ENCODE data around the gene SAMD5.

SAMD5 gene

DNA sequence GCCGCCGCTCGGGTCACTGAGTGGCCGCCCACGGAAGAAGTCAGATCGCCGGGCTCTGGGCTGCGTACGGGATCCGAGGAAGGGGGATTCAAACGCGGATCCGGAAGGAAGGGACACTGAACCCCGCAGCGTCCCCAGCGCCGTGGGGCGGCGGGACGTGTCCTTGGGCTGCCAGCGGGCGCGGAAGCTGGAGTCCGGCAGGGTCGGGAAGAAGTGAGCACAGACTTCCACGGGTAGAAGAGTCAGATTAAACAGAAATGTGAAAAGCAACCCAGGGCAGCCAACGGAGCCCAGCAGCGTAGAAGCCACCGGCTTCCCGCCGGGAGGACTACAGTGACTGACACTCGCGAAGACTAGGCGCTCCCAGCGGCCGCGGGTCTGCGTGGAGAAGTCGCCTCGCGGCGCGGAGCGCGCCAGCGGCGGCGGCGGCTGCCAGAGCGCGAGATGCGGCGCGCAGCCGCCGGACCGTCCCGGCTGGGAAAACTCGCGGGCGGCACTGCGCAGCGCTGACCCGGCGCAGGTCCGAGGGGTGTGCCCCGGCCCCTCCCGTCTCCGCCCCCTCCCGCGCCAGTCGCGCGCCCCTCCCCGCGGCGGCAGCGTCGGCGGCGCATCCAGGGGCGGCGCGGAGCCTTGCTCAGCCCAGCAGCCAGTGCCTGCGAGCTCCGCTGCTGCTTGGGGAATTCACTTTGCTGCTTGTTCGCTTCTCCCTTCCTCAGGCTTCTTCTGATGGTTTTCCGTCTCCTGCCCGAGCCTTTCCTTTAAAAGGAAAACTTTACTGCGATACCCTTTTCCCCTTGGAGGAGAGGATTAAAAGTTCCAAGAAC is at the start of gene SAMD5:
SAMD5 (plus strand) TSS at position 649 of the 824 bp plus-strand sequence. CDS start 239 bp downstream, outside the sequence.
- H2AFZ ChIP-seq (ENCODE audit: low read depth, low read length) = peak within 1 kb of the TSS; percentile 72
- no peaks in the 10 kb centered on the region for H3K36me3 ChIP-seq (ENCODE audit: insufficient read depth, low read length)
- peaks cover 20% of the 10 kb centered on the region for H3K4me1 ChIP-seq (ENCODE audit: insufficient read depth, low read length)
- peak within 1 kb of the TSS; percentile 51 for H3K4me3 ChIP-seq (ENCODE audit: low read length)
- peaks cover 49% of the 10 kb centered on the region for H3K27me3 ChIP-seq (ENCODE audit: insufficient read depth, low read length)
- H3K9me3 ChIP-seq (ENCODE audit: low read length) = no peaks in the 10 kb centered on the region

DNA sequence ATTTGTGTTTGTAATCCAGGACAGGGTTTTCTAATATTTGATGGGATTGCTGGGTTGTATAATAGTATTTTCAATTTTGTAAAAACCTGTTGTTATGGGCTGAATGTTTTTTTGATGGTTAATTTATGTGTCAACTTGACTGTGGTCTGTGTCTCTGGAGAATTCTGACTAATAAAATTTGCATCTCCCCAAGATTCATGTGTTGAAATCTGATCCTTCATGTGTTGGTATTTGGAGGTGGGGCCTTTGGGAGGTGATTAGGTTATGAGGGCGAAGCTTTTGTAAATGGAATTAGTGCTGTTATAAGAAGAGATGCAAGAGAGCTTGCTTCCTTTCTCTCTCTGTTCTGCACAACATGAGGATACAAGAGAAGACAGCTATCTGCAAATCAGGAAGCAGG is 48.7 kb upstream of the SAMD5 start:
- no peaks in the 10 kb centered on the region for H3K36me3 ChIP-seq (ENCODE audit: insufficient read depth, low read length)

DNA sequence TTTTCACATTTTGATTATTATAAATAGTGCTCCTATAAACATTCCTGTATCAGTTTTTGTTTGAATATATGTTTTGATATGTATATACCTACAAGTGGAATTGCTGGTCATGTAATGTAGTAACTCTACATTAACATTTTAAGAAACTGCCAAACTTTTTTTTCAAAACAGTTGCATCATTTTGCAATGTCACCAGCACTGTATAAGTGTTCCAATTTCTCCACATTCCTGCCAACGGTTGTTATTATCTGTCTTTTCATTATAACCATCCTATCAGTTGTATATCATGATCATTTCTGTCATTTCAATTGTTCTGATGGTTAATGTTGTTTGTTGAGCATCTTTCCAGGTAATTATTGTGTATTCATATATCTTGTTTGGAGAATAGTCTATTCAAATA is 44.8 kb upstream of the SAMD5 start:
- no peaks in the 10 kb centered on the region for H3K9me3 ChIP-seq (ENCODE audit: low read length)
- H3K36me3 ChIP-seq (ENCODE audit: insufficient read depth, low read length) = no peaks in the 10 kb centered on the region
- no peaks in the 10 kb centered on the region for H3K4me1 ChIP-seq (ENCODE audit: insufficient read depth, low read length)
- H3K27me3 ChIP-seq (ENCODE audit: insufficient read depth, low read length) = no peaks in the 10 kb centered on the region
- no peak overlapping the region for H3K4me3 ChIP-seq (ENCODE audit: low read length)
- no peak overlapping the region for H2AFZ ChIP-seq (ENCODE audit: low read depth, low read length)

More for the DNA sequence above, 48.7 kb upstream of the SAMD5 start:
- Histone ChIP-seq H2AFZ (ENCODE audit: low read depth, low read length) (no peak overlapping the region), H3K4me1 (ENCODE audit: insufficient read depth, low read length) (peaks cover 7% of the 10 kb centered on the region), H3K27me3 (ENCODE audit: insufficient read depth, low read length) (no peaks in the 10 kb centered on the region), H3K4me3 (ENCODE audit: low read length) (no peak overlapping the region), H3K9me3 (ENCODE audit: low read length) (no peaks in the 10 kb centered on the region)

DNA sequence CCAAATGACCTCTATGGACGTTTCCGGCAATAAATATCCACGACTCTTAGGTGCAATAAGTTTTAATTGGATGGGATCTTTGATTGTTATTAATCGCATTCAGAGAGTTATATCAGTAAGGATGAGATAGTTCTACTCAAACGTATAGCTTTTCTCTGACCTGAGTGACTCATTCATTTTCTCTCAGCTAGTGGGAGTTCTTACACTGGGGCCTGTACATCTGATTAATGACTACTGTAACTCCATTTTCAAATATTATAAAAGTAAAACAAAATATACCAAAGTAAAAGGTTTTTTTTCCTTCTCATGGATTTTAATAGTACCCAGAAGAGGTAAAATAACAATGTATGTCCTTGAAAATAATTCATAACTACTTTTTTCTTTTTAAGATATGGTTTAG is 41.1 kb upstream of the SAMD5 start:
- Histone ChIP-seq H3K9me3 (ENCODE audit: low read length) (no peaks in the 10 kb centered on the region), H3K36me3 (ENCODE audit: insufficient read depth, low read length) (no peaks in the 10 kb centered on the region), H3K4me1 (ENCODE audit: insufficient read depth, low read length) (no peaks in the 10 kb centered on the region), H2AFZ (ENCODE audit: low read depth, low read length) (no peak overlapping the region), H3K27me3 (ENCODE audit: insufficient read depth, low read length) (no peaks in the 10 kb centered on the region), H3K4me3 (ENCODE audit: low read length) (no peak overlapping the region)

DNA sequence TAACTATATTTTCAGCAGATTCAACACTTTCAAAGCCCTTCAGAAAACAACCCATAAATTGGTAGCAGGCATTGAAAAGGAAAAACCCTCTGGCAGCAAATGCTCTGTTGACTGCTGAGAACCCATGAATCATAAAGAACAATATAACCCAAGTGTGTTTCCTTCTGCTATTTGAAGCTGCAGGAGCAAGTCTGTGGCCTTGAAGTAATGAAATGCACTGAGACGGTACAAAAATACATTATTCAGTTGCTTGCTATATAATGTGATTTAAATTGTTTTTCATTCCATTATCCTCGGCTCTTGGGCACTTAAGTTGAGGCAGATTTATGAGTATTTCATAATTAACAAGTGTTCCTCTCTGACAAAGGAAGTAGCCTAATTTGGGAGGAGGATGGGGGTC is 40.6 kb upstream of the SAMD5 start:
- H3K4me1 ChIP-seq (ENCODE audit: insufficient read depth, low read length) = no peaks in the 10 kb centered on the region
- H3K36me3 ChIP-seq (ENCODE audit: insufficient read depth, low read length) = no peaks in the 10 kb centered on the region
- no peaks in the 10 kb centered on the region for H3K27me3 ChIP-seq (ENCODE audit: insufficient read depth, low read length)
- no peaks in the 10 kb centered on the region for H3K9me3 ChIP-seq (ENCODE audit: low read length)
- H2AFZ ChIP-seq (ENCODE audit: low read depth, low read length) = no peak overlapping the region
- H3K4me3 ChIP-seq (ENCODE audit: low read length) = no peak overlapping the region

DNA sequence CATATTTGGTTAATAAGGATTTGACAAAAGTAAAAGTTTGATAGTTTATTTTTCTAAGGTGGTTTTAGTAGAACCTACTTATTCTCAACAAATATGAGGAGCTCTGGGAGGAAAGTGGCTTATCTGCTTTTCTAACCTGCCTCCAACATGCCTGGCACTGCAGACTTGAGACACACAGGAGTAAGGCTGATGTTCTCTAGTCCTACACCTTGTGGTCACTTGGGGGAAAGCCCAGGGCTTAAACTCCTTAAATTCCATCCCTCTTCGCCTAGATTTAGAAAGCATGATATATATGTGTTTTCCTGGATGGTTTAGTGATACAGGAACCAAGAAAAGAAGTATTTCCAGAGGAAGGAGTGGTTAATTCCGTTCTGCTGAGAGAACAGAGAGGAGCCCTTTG is 39.9 kb upstream of the SAMD5 start:
- Histone ChIP-seq H3K4me1 (ENCODE audit: insufficient read depth, low read length) (no peaks in the 10 kb centered on the region), H3K4me3 (ENCODE audit: low read length) (no peak overlapping the region), H3K9me3 (ENCODE audit: low read length) (no peaks in the 10 kb centered on the region), H2AFZ (ENCODE audit: low read depth, low read length) (no peak overlapping the region), H3K27me3 (ENCODE audit: insufficient read depth, low read length) (no peaks in the 10 kb centered on the region), H3K36me3 (ENCODE audit: insufficient read depth, low read length) (no peaks in the 10 kb centered on the region)

DNA sequence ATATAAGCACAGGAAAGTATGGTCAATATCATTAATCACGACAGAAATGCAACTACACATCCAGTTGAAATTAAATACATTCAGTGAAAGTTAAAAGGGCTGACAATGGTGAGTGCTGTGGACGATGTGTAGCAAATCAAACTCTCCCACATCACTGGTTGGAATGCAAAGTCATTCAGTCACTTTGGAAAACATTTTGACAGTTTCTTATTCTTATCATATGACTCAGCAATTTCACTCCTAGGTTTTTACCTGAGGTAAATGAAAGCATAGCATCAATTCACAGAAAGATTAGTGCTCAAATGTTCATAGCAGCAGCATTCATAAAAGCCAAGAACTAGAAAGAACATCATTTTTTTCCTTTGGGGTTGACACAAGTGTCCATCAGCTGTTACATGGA is 28.6 kb upstream of the SAMD5 start:
- Histone ChIP-seq H3K9me3 (ENCODE audit: low read length) (no peaks in the 10 kb centered on the region), H2AFZ (ENCODE audit: low read depth, low read length) (no peak overlapping the region), H3K36me3 (ENCODE audit: insufficient read depth, low read length) (no peaks in the 10 kb centered on the region), H3K4me1 (ENCODE audit: insufficient read depth, low read length) (no peaks in the 10 kb centered on the region), H3K4me3 (ENCODE audit: low read length) (no peak overlapping the region), H3K27me3 (ENCODE audit: insufficient read depth, low read length) (no peaks in the 10 kb centered on the region)

DNA sequence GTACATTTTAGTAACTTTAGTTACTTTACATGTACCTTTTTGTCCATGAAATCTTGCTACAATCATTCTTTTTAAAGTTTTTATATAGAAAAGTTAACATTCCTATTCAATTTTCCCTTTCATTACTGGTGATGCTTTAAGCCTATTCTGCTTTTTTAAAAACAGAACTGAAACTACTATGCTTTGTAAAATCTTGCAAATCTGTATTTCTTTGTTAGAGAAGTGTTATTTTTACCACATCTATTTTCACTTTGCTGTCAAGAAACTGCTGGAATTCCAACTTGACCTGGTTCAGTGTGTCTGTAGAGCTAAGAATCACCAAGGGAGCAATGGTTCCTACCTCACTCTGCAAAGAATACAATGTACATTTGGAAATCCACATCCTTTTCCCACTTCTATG is 21.8 kb upstream of the SAMD5 start:
- Histone ChIP-seq H3K27me3 (ENCODE audit: insufficient read depth, low read length) (no peaks in the 10 kb centered on the region), H2AFZ (ENCODE audit: low read depth, low read length) (no peak overlapping the region), H3K9me3 (ENCODE audit: low read length) (no peaks in the 10 kb centered on the region), H3K4me3 (ENCODE audit: low read length) (no peak overlapping the region), H3K36me3 (ENCODE audit: insufficient read depth, low read length) (no peaks in the 10 kb centered on the region), H3K4me1 (ENCODE audit: insufficient read depth, low read length) (no peaks in the 10 kb centered on the region)

DNA sequence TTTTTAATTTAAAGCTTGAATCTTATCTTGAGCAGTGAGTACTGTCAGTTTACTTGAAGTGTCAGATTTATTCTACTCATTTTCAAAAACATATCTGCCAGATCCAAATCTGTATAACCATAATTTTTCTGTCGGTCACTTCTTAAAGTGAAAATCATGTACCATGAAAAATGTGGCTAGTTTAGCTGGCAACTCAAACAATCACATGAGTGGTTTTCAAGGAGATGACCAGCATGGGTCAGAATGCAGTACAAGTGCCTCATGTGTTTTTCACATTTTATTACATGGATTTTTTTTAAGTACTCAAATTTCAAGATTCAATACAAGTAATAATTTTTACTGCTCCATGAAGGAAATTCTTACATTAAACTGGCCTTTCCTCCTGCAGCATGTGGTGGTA is 11.0 kb upstream of the SAMD5 start:
- Histone ChIP-seq H3K4me1 (ENCODE audit: insufficient read depth, low read length) (no peaks in the 10 kb centered on the region), H3K4me3 (ENCODE audit: low read length) (no peak overlapping the region), H2AFZ (ENCODE audit: low read depth, low read length) (no peak overlapping the region), H3K27me3 (ENCODE audit: insufficient read depth, low read length) (peaks cover 8% of the 10 kb centered on the region), H3K36me3 (ENCODE audit: insufficient read depth, low read length) (no peaks in the 10 kb centered on the region), H3K9me3 (ENCODE audit: low read length) (no peaks in the 10 kb centered on the region)

DNA sequence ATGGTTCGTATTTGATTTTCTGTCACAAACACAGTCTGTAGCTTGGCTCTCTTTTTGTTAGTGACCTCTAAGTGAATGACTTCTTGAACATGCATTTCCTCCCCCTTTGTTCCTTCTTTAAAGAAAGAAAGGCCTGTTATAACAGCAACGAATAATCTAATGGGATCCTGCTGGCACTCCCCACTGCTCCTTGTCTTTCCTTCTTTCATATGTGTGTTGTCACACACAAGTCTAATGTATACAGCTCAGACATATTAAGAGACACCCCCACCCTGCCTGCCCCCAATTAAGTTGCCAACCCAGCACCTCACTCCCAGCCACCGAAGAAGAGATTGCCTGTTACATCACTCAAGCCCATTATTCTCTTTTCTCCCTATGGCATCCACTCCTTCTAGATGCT is 4.9 kb upstream of the SAMD5 start:
- Histone ChIP-seq H3K4me1 (ENCODE audit: insufficient read depth, low read length) (peaks cover 20% of the 10 kb centered on the region), H3K36me3 (ENCODE audit: insufficient read depth, low read length) (no peaks in the 10 kb centered on the region), H2AFZ (ENCODE audit: low read depth, low read length) (no peak overlapping the region), H3K4me3 (ENCODE audit: low read length) (no peak overlapping the region), H3K9me3 (ENCODE audit: low read length) (no peaks in the 10 kb centered on the region), H3K27me3 (ENCODE audit: insufficient read depth, low read length) (peaks cover 26% of the 10 kb centered on the region)

DNA sequence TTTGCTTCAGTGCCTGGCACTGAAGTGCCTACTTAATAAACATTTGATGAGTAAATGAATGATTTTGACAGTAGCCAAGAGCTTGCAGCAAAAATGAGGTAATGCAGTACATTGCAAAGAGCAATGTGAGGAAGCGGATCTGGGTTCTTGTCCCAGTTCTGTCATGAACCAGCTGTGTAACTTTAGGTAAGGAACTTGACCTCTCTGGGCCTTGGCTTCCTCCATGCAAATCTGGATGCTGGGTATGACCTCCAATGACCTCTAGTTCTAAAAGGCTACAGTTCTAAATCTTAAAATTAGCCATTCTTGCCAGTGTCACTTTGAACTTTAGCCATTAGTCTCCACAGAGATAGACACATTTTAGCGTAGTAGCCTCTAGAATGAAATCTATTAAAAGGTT is 3.6 kb upstream of the SAMD5 start:
- peaks cover 20% of the 10 kb centered on the region for H3K4me1 ChIP-seq (ENCODE audit: insufficient read depth, low read length)
- H2AFZ ChIP-seq (ENCODE audit: low read depth, low read length) = no peak overlapping the region
- no peaks in the 10 kb centered on the region for H3K36me3 ChIP-seq (ENCODE audit: insufficient read depth, low read length)
- no peak overlapping the region for H3K4me3 ChIP-seq (ENCODE audit: low read length)
- no peaks in the 10 kb centered on the region for H3K9me3 ChIP-seq (ENCODE audit: low read length)
- H3K27me3 ChIP-seq (ENCODE audit: insufficient read depth, low read length) = peaks cover 37% of the 10 kb centered on the region

DNA sequence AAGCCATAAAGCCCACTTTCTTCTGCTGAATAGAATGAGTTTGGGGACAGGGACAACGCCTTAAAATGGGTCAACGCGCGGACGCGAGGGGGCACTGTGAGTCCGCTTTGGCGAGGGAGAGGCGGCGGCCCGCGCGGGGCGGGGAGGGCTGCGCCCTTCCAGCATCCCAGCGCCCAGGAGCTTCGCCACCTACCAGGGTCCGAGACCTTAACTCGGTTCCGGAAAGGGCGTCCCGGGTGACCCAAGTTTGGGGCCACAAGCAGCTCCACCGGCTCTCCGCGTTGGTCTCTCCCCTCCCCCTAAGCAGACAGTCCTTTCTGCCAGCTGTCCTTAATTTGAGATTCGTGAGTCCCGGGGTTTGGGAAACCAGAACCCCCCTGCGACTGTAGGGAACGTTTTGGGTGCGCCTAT is 1.8 kb upstream of the SAMD5 start:
- H3K4me3 ChIP-seq (ENCODE audit: low read length) = peak overlapping the region; percentile 25
- H3K36me3 ChIP-seq (ENCODE audit: insufficient read depth, low read length) = no peaks in the 10 kb centered on the region

DNA sequence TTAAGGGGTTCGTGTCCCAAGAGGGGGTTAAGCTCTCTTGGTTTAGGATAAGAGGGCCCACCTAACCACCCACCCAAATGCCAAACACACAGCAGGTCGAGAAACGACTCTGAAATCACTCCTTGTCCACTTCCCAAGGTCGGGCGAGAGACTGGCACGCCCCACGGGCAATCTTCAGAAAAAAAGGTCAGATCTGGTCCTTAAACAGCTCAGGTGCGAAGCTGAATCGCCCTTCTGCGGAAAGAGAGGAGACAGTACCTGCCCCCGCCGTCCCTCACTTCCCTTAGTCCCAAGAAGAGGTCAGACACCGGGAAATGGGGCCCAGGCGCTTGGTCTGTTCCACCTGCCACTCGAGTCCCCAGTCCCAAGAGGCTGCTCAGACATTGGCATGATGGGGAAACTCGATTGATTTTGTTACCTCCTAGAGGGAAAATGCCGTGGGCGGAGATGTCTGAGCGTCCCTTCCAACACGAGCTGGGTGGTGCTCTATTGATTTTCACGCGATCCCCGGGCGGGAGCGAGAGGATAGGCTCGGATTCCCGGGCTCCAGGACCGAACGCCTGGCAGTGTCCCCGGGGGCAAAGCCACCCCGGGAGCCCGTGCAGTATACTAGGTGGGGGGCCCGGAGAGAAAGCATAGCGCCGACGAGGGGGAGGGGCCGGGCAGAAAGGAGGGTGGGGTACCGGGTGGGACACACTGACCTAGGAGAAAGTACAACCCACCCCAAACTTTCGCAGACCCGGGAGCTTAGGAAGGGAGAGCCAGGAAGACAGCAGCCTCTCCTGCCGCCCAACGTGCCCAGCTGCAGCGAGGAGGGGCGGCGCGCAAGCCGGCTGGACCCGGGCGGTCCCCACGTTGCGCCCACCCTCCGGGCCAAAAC is 1.1 kb upstream of the SAMD5 start:
- Histone ChIP-seq H3K27me3 (ENCODE audit: insufficient read depth, low read length) (peaks cover 42% of the 10 kb centered on the region), H3K9me3 (ENCODE audit: low read length) (no peaks in the 10 kb centered on the region), H3K36me3 (ENCODE audit: insufficient read depth, low read length) (no peaks in the 10 kb centered on the region), H3K4me1 (ENCODE audit: insufficient read depth, low read length) (peaks cover 20% of the 10 kb centered on the region), H2AFZ (ENCODE audit: low read depth, low read length) (peak overlapping the region; percentile 72), H3K4me3 (ENCODE audit: low read length) (peak overlapping the region; percentile 51)

More for the DNA sequence above, 1.8 kb upstream of the SAMD5 start:
- Histone ChIP-seq H3K9me3 (ENCODE audit: low read length) (no peaks in the 10 kb centered on the region), H2AFZ (ENCODE audit: low read depth, low read length) (no peak overlapping the region), H3K4me1 (ENCODE audit: insufficient read depth, low read length) (peaks cover 20% of the 10 kb centered on the region), H3K27me3 (ENCODE audit: insufficient read depth, low read length) (peaks cover 45% of the 10 kb centered on the region)

All from neuron (in vitro differentiated cells).